GM12875 (cell line): ENCODE data around the gene EFCAB12.
"Not testable (repeated sequence)": the region's sequence is repeated elsewhere in the genome, so short reads cannot be mapped to it uniquely, and the experiment has no call there.

Experiments used
- H3K4me3 ChIP-seq: one replicate; pipeline ENCODE4 v1.5.1; 2011; ENCODE audit warnings: low read depth, low read length, control low read depth
- CTCF ChIP-seq: IDR thresholded peaks from 2 replicates; pipeline ENCODE4 v1.5.1; 2011; ENCODE audit warnings: low read depth, mild to moderate bottlenecking, control low read depth, inconsistent platforms, low read length, moderate library complexity, borderline replicate concordance; ENCODE audit not compliant: insufficient read depth

The EFCAB12 gene

DNA sequence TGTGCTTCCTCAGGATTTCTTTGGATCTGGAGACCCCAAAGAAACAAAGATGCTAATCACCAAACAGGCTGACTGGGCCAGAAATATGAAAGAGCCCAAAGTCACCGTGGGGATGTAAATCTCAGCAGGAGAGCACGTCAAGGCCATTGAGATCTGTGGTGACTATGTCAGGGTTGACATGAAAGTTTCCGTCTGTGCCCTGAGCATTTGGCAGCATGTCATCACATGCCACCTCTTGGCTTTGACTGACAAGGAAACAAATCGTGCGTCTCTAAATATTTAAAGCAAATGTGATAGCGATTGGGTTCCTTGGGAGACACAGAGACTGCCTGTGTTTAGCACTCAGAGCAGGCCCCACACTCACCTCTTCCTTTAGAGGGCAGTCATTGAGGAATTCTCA lies 35.2 kb downstream of the EFCAB12 start:
- TF ChIP-seq CTCF, result no peak
- H3K4me3 ChIP-seq, result no peak overlapping the region

DNA sequence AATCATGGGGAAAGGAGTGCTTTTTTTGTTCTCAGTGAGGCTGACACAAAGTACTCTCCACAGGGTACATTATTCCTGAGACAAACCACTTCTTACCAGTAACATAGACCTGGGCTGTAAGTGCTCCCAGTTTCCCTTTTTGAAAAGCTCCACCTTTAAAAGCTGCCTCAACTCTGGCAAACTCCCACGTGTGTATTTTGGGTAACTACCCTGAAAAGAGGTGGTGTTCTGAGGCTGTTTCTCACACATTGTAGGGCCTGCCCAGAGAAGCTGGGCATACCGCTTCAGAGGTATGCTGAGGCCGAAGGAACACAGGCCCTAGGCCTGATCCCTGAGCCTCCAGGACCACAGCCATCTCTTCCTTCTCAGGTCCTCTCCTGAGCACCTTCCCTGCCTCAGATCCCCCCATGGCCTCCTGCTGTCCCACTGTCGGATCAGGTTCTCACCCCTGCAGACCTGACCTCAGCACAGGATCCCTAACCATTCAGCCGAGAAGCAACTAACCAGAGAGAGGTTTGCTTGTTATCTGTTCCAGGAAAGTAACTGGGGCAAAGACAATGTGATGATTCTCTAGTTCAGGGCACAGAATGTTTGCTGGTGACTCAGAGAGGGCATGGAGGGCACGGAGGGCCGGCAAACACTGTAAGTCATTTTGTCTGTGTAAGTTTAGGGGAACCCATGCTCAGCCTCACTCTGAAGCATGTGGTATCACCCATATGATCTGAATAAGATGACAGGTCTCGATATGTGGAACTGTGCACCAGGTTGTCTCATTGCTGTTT lies 36.1 kb downstream of the EFCAB12 start:
- H3K4me3 ChIP-seq, result not testable (repeated sequence)

DNA sequence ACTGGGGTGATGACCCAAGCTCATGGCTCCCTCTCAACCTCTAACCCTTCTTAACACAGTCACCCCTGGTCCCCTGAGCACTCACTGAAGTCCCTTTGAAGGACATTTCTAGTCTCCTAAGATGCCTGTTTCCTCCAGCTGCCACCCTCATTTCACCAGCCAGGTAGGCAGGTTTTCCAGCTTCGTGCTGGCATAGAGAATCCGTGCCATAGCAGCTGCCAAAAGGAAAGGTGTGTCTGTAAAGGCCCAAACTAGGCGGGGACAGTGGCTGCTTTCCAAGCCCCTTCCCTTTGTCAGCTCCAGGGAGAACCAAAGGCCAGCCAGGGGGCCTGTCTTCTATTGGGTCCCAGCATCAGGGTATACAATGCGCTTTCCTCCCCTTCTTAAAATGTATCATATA lies 36.9 kb downstream of the EFCAB12 start:
- not testable (repeated sequence) for H3K4me3 ChIP-seq

- TF ChIP-seq CTCF, result no peak
- H3K4me3 ChIP-seq, result no peak overlapping the region
These were observed 38.9 kb downstream of the EFCAB12 start for GRCh38 chr3:129389572-129389937.

DNA sequence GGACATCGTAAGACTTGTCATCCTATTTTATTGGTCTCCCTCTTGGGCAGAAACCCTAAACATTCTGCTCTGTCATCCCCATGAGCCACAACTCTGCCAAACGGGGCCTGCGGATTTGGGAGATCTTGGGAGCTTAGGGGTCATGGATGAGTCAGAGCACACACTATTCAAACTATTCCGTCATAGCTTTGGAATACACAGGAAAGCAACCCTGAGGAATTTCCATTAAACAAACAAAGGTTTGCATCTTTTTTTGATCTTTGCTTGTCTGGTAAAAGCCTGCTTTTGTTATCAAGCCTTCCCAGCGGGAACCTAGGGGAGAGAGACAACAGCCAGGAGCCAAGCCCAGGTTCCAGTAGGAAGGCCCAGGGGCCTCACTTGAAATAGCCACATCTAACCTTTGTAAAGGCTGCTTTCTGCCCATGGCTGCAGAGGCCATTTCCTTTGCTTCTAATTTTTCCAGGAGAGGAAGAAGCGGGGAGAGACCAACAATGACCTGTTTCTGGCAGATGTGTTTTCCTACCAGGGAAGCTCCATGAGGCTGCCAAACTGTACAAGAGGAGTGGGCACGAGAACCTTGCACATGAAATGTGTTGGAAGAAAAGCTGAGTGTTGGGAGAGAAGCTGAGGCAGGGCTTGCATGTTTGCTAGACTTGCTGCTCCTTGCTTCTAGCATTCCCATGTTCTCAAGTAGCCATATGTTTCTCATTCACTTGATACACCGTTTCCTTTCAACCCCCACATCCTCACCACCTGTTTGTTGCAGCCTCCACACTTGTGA lies 39.5 kb downstream of the EFCAB12 start:
- not testable (repeated sequence) for H3K4me3 ChIP-seq

GRCh38 chr3:129387487-129387886 lies 40.9 kb downstream of the EFCAB12 start:
- no peak overlapping the region for H3K4me3 ChIP-seq
- no peak for TF ChIP-seq CTCF

- TF ChIP-seq CTCF, result no peak
- no peak overlapping the region for H3K4me3 ChIP-seq
These were observed 41.5 kb downstream of the EFCAB12 start for GRCh38 chr3:129386984-129387383.

GRCh38 chr3:129385507-129385906 lies 42.9 kb downstream of the EFCAB12 start:
- not testable (repeated sequence) for H3K4me3 ChIP-seq

- H3K4me3 ChIP-seq, result no peak overlapping the region
- TF ChIP-seq CTCF, result no peak
These were observed 43.7 kb downstream of the EFCAB12 start for GRCh38 chr3:129384594-129385323.

DNA sequence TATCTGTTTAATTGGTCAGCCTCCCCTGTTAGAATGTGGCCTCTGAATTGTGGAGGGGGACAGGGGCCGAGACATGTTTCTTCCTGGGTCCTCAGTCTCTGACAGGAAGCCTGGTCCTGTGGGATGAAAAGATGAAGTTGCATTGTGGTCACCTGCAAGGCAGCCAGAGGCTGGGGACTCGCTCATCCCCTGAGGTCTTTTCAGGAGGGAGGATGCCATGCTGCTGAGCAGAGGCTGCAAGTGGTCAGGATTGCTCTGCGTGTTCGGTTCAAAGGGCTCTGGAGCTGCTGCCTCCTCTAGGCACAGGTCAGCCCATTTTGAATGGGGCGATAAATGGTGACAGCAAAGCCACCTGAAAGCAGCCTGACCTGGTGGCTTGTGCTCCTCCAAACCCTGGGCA lies 44.3 kb downstream of the EFCAB12 start:
- H3K4me3 ChIP-seq, result not testable (repeated sequence)
